AG09309 (cell line): ENCODE measurements around the gene CIB2.

Source experiments
- DNase-seq: peaks from one replicate; pipeline ENCODE4 v3.0.0-alpha.2; 2010; ENCODE audit warnings: low read depth
- H3K4me3 ChIP-seq: 2 replicates; pipeline ENCODE4 v1.5.1; 2011; ENCODE audit warnings: mild to moderate bottlenecking, low read depth, low read length, moderate library complexity; ENCODE audit not compliant: control insufficient read depth
- TF ChIP-seq, protein P1 (sequence below): IDR thresholded peaks from 2 replicates; pipeline ENCODE4 v1.5.1; 2011; ENCODE audit warnings: mild to moderate bottlenecking, low read depth, low read length, inconsistent platforms; ENCODE audit not compliant: insufficient read depth, control insufficient read depth; ENCODE audit errors: missing control alignments

The CIB2 gene

DNA sequence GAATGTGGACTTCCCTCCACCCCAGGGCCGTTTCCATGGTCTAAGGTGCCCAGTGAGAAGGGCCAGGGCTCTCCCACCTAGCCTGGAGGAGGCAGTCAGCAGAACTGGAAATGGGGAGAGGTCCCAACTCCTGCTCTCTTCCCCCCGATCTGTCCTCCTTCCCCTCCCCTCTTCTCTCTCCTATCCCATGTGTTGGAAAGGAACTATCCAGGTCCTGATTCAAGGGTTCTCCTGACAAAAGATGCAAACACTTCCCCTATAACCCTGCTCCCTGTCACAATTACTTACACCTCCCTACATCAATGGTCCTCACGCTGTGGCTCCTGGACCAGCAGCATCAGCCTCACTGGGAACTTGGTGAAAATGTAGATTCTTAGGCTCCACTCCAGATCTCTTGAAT, 6.0 kb downstream of the CIB2 start:
- DNase-seq, result no peak
- TF ChIP-seq, protein P1, sequence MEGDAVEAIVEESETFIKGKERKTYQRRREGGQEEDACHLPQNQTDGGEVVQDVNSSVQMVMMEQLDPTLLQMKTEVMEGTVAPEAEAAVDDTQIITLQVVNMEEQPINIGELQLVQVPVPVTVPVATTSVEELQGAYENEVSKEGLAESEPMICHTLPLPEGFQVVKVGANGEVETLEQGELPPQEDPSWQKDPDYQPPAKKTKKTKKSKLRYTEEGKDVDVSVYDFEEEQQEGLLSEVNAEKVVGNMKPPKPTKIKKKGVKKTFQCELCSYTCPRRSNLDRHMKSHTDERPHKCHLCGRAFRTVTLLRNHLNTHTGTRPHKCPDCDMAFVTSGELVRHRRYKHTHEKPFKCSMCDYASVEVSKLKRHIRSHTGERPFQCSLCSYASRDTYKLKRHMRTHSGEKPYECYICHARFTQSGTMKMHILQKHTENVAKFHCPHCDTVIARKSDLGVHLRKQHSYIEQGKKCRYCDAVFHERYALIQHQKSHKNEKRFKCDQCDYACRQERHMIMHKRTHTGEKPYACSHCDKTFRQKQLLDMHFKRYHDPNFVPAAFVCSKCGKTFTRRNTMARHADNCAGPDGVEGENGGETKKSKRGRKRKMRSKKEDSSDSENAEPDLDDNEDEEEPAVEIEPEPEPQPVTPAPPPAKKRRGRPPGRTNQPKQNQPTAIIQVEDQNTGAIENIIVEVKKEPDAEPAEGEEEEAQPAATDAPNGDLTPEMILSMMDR, result no peak

DNA sequence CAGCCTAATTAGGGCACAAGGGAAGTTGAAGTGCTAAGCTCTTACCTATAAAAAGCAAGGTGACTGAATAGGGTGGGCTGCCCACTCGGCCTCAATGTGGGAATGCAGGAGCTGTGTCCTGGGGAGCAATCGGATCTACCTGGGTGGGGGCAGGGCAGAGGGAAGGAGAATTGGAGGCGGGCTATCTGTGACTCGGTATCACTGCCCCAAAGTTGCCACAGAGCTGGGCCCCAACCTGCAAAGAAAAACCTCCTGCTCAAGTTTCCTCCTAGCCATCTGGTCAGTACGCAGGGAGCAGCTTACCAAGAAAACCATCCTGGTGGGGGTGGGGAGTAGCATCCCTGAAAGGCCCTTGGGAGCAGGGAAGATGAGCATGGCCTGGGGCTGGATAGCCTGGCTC, 10.7 kb downstream of the CIB2 start:
- no peak overlapping the region for H3K4me3 ChIP-seq
- TF ChIP-seq, protein P1, result no peak
- DNase-seq, result no peak

More for the DNA sequence above, 6.0 kb downstream of the CIB2 start:
- no peak overlapping the region for H3K4me3 ChIP-seq

DNA sequence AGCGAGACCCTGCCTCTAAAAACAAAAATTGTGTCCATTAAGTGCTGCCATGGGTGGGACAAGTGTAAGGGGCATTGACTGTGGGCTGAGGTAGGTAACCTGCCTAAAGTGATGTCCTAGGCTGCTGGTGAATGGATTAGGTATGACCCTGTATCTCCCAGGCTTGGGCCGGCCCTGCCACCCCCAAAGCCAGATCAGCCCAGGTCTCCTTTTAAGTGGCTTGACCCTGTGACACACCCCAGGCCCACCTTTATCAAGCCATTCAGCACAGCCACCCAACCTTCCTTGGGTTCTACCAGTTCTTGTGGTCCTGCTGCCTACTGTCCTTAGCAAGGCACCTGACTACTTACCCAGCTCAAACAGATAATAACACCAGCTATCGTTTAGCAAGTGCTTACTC, 18.7 kb downstream of the CIB2 start:
- no peak for DNase-seq
- TF ChIP-seq, protein P1, result no peak

DNA sequence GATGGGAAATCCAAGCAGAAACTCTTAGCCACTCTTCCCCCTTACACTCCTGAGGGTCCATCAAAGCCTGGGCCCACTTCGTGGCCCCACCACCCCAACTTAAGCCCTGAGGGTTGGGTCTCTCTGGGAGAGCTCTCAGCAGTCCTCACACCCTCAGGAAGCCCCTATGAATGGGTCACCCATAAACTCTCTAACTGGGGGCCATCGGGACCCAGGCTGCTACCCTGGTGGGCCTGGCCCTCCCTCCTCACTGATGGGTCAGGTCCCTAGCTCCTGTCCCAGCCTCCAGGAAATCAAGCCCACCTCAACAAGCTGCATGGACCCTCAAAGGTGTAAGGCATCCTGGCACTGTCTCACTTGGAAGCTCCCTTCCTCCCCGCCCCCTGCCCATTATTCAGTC, 19.5 kb downstream of the CIB2 start:
- TF ChIP-seq, protein P1, result no peak
- DNase-seq, result no peak
- H3K4me3 ChIP-seq, result no peak overlapping the region

More for the DNA sequence above, 18.7 kb downstream of the CIB2 start:
- H3K4me3 ChIP-seq, result no peak overlapping the region

DNA sequence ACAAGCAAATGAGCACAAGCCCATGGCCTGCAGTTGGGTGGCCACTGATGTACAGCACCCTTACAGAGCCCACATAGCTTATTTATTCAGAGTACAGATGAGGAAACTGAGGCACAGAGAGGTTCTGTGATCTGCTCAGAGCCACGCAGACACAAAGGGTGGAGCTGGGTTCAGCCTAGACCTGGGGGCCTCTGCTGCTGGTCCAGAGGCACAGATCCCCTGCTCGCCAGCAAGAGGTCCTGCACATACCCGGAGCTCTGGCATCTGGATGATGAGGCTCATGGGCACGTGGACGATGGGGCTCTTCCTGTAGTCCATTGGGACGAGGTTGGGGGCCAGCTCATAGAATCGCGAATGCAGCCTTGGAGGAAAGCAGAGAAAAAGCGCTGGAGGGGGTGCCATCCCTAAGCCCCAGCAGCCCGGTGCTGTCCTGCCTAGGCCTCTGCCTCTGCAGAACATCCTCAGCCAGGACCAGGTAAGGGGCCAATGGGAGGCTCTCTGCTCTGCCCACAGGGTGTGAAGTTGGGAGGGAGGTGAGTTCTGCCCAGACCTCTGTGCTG, 20.2 kb downstream of the CIB2 start:
- no peak overlapping the region for H3K4me3 ChIP-seq
- no peak for DNase-seq
- TF ChIP-seq, protein P1, result no peak

DNA sequence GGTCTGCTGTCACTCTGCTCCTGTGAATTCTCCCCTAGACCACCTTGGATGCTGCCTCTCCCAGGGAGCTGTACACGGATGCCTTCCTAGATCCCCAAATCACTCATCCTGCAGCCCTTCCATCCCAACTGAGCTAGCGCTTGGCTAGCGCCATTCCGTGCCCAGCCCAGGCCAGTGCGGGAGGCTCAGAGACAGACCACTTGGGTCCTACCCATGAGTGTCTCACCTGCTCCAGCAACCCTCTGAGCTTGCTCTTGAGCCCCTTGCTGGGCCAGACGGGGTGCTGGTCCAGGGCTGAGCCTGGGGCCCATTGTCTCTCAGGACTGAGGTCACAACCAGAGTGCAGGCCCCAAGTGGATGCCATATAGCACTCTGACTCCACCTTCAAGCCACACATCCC, 21.1 kb downstream of the CIB2 start:
- TF ChIP-seq, protein P1, result no peak
- H3K4me3 ChIP-seq, result no peak overlapping the region
- DNase-seq, result no peak

DNA sequence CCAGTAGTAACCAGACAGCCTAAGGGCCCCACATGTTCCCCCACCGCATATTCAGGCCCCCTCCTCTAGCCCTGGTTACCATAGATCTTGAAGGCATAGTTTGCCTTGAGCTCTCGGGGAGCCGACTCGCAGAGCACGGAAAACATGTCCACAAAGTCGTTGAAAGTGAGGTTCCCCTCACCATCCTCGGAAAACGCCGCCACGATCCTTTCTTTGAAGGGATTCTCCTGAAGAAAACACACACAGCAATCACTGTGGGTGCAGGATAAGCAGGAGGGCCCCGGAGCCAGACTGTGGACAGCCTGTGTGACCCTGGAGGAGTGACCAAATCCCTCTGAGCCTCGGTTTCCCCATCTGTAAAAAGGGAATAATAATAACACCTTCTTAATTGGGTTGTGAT, 22.1 kb downstream of the CIB2 start:
- TF ChIP-seq, protein P1, result no peak
- H3K4me3 ChIP-seq, result no peak overlapping the region
- no peak for DNase-seq
